GM18519 (cell line): ENCODE data around the gene CYYR1.

ENCODE experiments used
- ATAC-seq: cut with Tn5 transposase; IDR thresholded peaks from one replicate; pipeline ENCODE4 v1.9.1; 2021; ENCODE audit warnings: mild to moderate bottlenecking, moderate library complexity; ENCODE audit not compliant: unreplicated experiment, low FRiP score

The CYYR1 gene

DNA sequence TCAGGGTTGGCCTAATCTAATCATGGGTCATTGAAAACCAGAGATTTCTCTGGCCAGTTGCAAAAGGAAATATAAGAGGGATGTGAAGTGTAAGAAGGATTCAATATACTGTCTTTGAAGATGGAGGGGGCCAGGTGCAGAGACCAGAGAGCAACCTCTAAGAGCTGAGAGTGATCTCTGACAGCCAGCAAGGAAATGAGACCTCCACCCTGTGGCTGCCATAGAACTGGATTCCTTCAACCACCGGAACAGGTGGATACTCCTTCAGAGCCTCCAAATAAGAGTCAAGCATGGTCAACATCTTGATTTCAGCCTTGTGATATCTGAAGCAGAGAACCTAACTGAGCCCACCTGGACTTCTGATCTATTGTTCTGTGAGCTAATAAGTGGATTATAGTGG, 128.4 kb downstream of the CYYR1 start:
- no peak for ATAC-seq

DNA sequence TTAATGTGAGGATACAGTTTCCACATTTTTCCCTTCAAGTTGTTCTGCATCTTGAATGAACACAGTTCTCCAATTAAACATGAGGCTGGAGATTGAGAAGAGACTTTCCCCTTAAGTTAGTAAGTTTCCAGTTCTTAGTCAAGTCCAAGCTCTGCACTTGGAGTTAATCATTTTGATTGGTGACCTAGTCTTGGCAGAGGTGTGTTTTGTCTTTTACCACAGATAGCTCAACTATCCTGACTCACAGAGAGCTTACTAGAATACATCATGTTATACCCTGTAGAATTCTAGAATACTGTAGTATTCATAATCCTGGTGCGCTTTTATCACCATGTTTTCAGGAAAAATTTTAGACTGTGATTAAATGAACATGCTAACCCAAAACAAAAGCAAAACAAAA, 129.2 kb downstream of the CYYR1 start:
- ATAC-seq, result no peak

DNA sequence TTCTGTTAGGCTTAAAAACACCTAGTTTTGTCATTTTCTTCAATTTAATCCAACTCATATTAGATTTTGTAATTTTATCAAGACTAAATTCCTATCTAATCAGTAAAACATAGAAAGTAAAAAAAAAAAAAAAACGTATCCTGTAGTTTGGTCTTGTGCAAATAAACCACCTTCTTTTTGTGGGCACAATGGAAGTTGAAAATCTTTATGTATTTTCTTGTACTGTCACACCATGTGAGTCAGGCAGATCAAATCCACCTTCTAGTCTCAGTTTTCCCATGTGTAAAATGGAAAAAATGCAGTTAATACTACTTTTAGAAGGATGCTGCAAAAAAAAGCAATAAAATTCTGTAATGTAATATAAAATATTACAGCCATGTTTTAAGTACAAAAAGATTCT, 129.8 kb downstream of the CYYR1 start:
- ATAC-seq, result no peak

DNA sequence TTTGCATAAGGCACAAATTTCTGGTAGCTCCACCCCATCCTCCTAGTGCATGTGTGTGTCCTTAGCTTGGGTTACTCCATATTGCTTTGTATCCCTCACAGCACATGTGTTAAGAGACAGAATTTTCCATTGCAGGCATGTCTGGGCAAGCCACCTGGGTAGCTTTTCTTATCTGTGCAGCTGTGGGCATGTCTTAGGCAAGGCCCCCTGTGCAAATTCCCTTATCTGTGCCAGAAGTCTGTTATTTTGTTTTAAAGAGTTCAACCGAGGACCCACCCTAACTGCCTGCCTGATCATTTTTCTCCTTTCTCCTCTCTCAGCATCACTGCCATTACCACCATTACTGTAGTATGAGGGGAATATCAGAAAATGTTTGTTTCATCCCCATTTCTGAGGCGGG, 131.9 kb downstream of the CYYR1 start:
- no peak for ATAC-seq

DNA sequence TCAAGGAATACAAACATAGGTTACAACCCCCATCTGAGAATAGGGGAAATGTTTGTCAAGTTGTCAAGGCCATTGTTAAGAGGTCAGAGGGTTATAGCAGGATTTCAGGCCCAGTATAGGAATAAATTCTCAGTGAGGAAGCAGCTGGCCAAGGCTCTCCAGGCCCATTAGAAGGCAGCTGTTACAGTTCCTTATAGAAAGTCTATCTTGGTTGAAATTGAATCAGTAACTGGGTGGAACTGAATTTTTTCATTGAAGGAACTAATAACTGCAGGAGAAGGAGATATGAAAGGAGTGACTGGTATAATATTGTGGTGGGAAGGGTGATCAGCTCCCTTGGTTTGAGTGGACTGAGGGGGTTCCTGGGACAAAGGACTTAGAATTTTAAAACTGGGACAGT, 134.1 kb downstream of the CYYR1 start:
- ATAC-seq, result no peak

DNA sequence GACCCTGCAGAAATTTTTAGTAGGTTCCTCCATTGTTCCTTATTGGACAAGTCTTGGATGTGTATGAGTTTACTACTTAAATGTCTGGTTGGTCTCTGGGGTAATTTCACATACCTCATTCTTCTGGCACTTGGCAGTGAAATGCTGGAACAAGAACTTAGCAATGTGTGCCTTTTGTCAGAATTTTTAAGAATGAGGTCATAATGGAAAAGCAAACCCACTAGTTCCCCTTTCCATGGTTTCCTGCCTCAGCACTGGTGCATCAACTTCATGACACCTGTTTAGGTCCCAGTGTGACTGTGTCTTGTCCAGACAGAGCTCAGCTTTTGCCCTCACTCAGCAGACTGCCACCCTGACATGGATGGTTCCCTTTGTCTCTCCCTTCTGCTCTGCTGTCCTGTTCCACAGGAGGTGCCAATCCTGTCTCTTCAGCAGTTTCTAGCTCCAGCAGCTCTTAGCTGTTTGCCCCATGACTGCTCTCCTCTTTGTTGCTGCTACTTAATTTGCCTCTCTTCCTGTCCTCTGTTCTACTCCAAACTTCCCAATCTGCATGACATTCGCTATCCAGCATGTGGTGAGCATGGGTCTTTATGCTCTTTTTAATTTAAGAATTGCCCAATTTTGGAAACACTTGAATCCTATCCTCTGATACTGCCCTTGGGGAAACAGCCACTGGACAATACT, 135.6 kb downstream of the CYYR1 start:
- no peak for ATAC-seq

DNA sequence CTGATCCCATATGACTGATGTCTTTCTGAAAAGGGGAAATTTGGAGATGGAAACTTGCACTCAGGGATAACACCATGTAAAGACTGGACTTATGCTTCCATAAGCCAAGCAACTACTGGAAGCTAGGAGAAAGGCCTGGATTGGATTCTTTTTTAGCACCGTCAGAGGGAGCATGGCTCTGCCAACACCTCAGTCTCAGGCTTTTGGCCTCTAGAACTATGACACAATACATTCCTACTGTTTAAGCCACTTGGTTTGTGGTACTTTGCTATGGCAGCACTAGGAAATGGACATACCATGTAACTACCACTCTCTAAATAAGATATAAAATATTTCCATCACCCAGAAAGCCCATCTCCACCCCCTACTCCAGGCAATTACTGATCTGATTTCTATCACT, 139.7 kb downstream of the CYYR1 start:
- no peak for ATAC-seq

DNA sequence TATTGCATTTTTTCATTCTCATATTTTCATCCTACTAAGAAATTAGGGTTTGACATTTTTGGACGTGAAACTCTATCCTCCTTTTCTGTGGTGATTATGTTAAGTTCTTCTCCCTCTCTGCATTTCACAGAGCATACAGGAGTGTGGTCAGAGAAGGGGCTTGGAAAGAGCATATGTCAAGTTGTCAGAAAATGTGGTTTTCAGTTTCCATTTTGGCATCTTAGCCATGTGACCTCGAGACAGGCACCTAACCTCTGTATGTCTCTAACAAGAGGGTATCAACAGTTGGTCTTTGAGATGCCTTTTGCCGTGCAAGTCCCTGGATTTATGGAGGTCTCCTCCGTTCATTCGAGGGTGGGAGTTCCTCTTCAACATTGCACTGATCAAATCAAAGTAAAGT, 140.7 kb downstream of the CYYR1 start:
- ATAC-seq, result no peak

DNA sequence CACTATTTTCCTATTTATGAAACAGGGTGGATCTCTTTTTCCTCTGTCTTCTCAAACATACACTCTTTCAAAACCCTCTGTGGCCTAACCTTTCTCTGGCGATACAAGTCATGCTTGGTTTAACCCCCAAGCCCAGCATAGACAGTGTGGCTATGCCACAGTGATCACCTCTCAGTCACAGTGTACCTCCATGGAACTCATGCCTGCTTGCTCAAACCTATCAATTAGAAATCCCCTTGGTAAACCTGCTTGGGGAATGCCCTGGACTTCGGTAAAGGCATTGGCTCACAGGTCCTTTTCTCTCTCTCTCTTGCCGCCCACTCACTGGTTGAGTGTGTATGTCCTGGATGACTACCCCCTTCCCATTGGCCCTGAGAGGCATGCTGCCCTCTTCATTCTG, 147.5 kb downstream of the CYYR1 start:
- ATAC-seq, result no peak

DNA sequence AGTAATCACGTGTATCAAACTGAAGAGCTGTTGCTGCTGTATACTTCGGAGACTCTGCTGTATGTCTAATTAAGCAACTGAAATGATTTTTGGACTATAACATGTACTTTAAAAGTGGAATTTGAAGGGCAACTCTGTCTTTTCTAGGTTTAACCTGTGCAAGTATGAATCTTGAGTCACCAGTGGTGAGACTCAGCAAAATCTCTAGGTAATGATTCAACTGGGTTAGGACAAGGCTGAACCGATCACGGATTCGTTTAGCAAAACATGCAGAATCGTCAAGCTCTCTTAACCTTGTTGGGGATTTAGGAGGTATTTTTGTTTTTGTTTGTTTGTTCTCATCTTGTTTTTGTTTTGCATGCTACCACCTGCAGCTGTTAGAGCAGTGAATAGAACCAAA, 149.6 kb downstream of the CYYR1 start:
- no peak for ATAC-seq

DNA sequence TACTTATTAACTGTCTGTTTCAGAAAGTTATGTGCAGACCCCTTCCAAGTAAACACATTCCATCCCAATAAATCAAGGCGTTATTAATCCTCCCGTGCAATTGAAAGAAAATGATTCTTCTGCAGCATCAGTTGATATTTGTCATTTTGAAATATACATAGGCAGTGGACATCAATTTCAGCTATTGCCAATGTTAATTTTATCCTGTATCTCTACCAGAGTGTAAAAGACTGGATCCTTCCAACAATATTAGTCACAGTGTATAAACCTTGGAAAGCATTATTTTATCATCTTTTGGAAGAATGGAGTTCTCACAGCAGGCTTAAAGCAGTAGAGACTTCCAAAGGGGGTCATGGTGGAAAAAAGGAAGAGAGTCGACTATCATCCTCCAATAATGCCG, 150.4 kb downstream of the CYYR1 start:
- no peak for ATAC-seq

DNA sequence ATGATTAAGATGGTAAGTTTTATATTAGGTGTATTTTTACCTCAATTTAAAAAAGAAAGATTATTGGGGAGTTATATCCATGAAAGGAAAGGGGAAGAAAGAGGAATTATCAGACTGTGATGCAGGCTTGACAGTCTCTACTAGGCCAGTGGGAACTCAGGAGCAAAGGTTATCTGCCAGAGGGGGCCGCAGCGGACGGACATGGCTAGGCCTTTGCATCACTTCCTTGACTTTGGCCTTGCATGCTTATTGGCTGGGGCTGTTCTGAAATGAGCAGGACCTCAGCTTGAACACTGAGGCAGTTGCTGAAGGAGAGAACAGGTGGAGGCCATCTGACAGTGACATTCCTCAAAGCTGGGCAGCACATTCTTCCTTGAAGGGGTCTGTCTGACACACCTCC, 150.9 kb downstream of the CYYR1 start:
- no peak for ATAC-seq

DNA sequence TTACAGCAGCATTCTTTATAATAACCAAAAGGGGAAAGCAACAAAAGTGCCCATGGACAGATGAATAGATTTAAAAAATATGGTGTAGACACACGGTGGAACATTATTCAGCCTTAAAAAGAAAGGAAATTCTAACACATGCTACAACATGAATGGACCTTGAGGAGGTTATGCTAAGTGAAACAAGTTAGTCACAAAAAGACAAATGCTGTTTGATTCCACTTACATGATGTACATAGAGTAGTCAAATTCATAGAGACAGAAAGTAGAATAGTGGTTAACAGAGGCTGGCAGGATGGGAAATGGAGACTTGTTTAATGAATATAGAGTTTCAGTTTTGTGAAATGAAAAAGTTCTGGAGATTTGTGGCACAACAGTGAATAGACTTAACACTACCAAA, 151.4 kb downstream of the CYYR1 start:
- ATAC-seq, result no peak
